Skeletal muscle tissue (tissue), 4 donors: ENCODE data around the gene NANOG. TPM values are rescaled to one million over a fixed set of nuclear protein-coding genes. Genes with fewer than 3 reads are reported as not detected.
"Not testable (repeated sequence)": the region's sequence is repeated elsewhere in the genome, so short reads cannot be mapped to it uniquely, and the experiment has no call there.

Source experiments
- H3K27ac ChIP-seq: one replicate; pipeline ENCODE4 v1.7.0; 2013; ENCODE audit warnings: mild to moderate bottlenecking, low read depth, low read length, inconsistent platforms
- H3K27me3 ChIP-seq, 3 donors: one replicate each; pipeline ENCODE4 v1.7.0; 2013; ENCODE audit warnings: low read length in 3 of 3; ENCODE audit not compliant: control insufficient read depth in 3 of 3, insufficient read depth in 3 of 3
- H3K36me3 ChIP-seq, 3 donors: one replicate each; pipeline ENCODE4 v1.7.0; 2013; ENCODE audit warnings: low read length in 3 of 3; ENCODE audit not compliant: control insufficient read depth in 3 of 3, insufficient read depth in 3 of 3
- H3K4me1 ChIP-seq, 3 donors: one replicate each; pipeline ENCODE4 v1.7.0; 2013; ENCODE audit warnings: low read length in 3 of 3, mild to moderate bottlenecking in 3 of 3; ENCODE audit not compliant: control insufficient read depth in 3 of 3, insufficient read depth in 3 of 3
- H3K4me3 ChIP-seq, 3 donors: one replicate each; pipeline ENCODE4 v1.7.0; 2013; ENCODE audit warnings: low read length in 3 of 3
- H3K9ac ChIP-seq, 3 donors: one replicate each; pipeline ENCODE4 v1.7.0; 2013; ENCODE audit warnings: low read length in 3 of 3, mild to moderate bottlenecking in 3 of 3, moderate library complexity in 2 of 3, low read depth in 1 of 3
- H3K9me3 ChIP-seq, 3 donors: one replicate each; pipeline ENCODE4 v1.7.0; 2013; ENCODE audit warnings: low read length in 3 of 3; ENCODE audit not compliant: control insufficient read depth in 3 of 3
- total RNA-seq: library from RNA; depleted of rRNA; stranded (reverse); fragments of >200 nt; gene quantifications from one replicate; pipeline ENCODE4 v1.2.3, GENCODE V29; 2014
- donor health status: Osteomylitis.

The NANOG gene
- total RNA-seq, 1 donor from 2014 or later, result 0.52 TPM

DNA sequence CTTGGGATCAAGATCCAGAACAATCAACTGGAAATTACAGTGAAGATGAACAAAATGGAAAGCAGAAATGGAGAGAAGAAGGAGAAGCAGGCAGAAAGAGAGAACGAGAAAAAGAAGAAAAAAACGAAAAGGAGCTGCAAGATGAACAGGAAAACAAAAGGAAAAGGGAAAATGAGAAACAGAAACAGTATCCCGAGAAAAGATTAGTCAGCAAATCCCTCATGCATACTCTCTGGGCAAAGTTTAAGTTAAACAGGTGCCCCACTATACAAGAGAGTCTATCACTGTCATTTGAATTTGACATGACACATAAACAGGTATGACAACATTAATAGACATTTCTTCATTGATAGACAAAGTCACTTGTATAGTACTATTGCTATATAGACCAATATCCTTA is 19.2 kb upstream of the NANOG start:
- Histone ChIP-seq H3K36me3 (no peaks in the 10 kb centered on the region), H3K4me3 (no peak overlapping the region)

DNA sequence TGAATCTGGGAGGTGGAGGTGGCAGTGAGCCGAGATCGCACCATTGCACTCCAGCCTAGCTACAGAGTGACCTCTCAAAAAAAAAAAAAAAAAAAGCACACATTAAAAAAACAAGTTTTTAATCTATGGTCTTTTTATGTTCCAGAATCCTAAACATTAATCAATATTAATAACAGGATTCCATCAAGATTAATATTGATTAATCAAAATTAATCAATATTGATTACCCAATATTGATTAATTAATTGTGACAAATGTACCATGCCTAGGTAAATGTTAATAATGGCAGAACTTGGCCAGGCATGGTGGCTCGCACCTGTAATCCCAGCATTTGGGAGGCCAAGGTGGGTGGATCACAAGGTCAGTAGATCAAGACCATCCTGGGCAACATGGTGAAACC is 7.9 kb upstream of the NANOG start:
- Histone ChIP-seq H3K27me3 (no peaks in the 10 kb centered on the region), H3K9ac (no peak overlapping the region), H3K27ac (no peak overlapping the region), H3K4me1 (no peaks in the 10 kb centered on the region), H3K36me3 (no peaks in the 10 kb centered on the region), H3K4me3 (no peak overlapping the region), H3K9me3 (no peaks in the 10 kb centered on the region)

More for the DNA sequence above, 19.2 kb upstream of the NANOG start:
- Histone ChIP-seq H3K9ac (no peak overlapping the region), H3K27ac (no peak overlapping the region), H3K4me1 (no peaks in the 10 kb centered on the region), H3K9me3 (no peaks in the 10 kb centered on the region), H3K27me3 (no peaks in the 10 kb centered on the region)

DNA sequence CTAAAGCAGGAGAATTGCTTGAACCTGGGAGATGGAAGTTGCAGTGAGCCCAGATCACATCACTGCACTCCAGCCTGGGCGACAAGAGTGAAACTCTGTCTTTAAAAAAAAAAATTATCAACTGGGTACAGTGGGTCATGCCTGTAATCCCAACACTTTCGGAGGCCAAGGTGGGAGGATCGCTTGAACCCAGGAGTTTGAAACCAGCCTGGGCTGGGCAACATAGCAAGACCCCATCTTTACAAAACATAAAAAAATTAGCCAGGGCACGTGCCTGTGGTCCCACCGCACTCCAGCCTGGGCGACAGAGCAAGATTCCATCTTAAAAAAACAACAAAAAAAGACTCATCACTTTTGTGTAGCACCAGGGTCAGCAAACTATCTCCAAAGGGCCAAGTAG is 7.1 kb upstream of the NANOG start:
- no peaks in the 10 kb centered on the region for H3K4me1 ChIP-seq
- H3K27ac ChIP-seq, result no peak overlapping the region
- H3K9ac ChIP-seq, result no peak overlapping the region
- H3K36me3 ChIP-seq, result no peaks in the 10 kb centered on the region
- H3K27me3 ChIP-seq, result no peaks in the 10 kb centered on the region
- H3K9me3 ChIP-seq, result no peaks in the 10 kb centered on the region
- no peak overlapping the region for H3K4me3 ChIP-seq

- not testable (repeated sequence) for H3K27ac ChIP-seq, H3K36me3 ChIP-seq, H3K9me3 ChIP-seq, H3K27me3 ChIP-seq, H3K4me3 ChIP-seq, H3K4me1 ChIP-seq, H3K9ac ChIP-seq
These were observed 5.8 kb upstream of the NANOG start for GRCh38 chr12:7783433-7783832.

DNA sequence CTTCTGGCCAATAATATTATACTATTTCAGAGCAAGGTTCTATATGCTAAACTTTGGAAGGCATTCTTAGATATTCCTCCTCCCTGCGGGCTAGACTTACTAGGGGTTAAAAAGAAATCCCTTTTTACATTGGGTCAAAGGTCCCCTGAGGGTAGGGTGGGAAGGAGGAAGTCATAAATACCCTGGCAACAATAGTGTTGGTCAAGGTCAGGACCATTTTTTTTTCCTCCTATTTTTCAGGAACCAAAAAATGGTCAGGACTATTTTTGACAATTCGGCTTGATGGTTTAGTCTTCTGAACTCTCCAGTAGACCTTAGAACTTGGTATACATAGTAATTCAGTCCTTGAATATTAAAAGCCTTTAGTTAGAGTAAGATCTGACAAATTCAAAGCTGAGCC is 4.5 kb upstream of the NANOG start:
- no peaks in the 10 kb centered on the region for H3K36me3 ChIP-seq
- H3K9me3 ChIP-seq, result no peaks in the 10 kb centered on the region
- H3K27ac ChIP-seq, result no peak overlapping the region
- H3K27me3 ChIP-seq, result peaks cover 0 to 4% (median 2%) of the 10 kb centered on the region in 3 donors
- H3K9ac ChIP-seq, result no peak overlapping the region
- no peak overlapping the region for H3K4me3 ChIP-seq
- H3K4me1 ChIP-seq, result no peaks in the 10 kb centered on the region

DNA sequence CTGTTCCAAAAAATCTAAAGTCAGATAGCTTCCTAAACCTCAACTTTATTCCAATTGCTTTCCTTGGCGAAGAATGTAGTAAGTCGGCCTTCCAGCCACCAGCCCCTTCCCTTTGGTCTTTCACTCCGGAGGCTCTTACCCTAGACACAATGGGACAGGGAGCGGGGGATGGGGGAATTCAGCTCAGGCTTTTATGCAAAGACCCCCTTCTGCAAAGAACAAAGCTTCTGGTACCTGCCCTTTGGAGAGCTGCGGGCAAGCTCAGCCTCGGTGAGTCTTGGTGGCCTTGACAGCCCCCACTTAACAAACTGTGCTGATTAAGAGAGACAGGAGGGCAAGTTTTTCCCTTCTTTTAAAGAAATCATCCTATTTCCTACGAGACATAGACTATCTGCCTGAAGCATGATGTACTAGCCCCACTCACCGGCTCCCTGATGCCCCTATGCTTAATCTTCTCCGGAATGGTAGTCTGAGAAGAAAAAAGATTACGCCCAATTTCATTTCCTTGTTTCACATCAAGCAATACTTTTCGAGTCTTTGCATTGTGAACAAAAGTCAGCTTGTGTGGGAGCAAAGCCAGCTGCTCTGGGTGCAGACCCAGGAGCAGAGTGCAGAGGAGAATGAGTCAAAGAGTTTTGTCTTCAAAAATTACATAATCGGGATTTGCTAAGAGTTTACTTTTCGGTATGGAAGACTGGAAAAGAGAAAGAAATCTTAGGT is 1.5 kb upstream of the NANOG start:
- no peak overlapping the region for H3K9ac ChIP-seq

GRCh38 chr12:7788294-7788660 is 925 bp upstream of the NANOG start:
- H3K9ac ChIP-seq, result no peak overlapping the region
- no peaks in the 10 kb centered on the region for H3K36me3 ChIP-seq
- H3K4me1 ChIP-seq, result no peaks in the 10 kb centered on the region
- H3K9me3 ChIP-seq, result no peaks in the 10 kb centered on the region
- H3K4me3 ChIP-seq, result no peak overlapping the region
- no peak overlapping the region for H3K27ac ChIP-seq
- peaks cover 0 to 8% (median 2%) of the 10 kb centered on the region in 3 donors for H3K27me3 ChIP-seq

More for the DNA sequence above, 1.5 kb upstream of the NANOG start:
- H3K27ac ChIP-seq, result no peak overlapping the region
- no peak overlapping the region for H3K4me3 ChIP-seq
- no peaks in the 10 kb centered on the region for H3K36me3 ChIP-seq
- H3K4me1 ChIP-seq, result no peaks in the 10 kb centered on the region
- H3K27me3 ChIP-seq, result peaks cover 0 to 8% (median 2%) of the 10 kb centered on the region in 3 donors
- no peaks in the 10 kb centered on the region for H3K9me3 ChIP-seq

GRCh38 chr12:7793211-7793610 is 4.0 kb downstream of the NANOG start:
- no peak overlapping the region for H3K4me3 ChIP-seq
- no peak overlapping the region for H3K9ac ChIP-seq
- H3K9me3 ChIP-seq, result no peaks in the 10 kb centered on the region
- no peaks in the 10 kb centered on the region for H3K36me3 ChIP-seq
- peaks cover 0 to 3% (median 0%) of the 10 kb centered on the region in 3 donors for H3K27me3 ChIP-seq
- no peak overlapping the region for H3K27ac ChIP-seq
- no peaks in the 10 kb centered on the region for H3K4me1 ChIP-seq

DNA sequence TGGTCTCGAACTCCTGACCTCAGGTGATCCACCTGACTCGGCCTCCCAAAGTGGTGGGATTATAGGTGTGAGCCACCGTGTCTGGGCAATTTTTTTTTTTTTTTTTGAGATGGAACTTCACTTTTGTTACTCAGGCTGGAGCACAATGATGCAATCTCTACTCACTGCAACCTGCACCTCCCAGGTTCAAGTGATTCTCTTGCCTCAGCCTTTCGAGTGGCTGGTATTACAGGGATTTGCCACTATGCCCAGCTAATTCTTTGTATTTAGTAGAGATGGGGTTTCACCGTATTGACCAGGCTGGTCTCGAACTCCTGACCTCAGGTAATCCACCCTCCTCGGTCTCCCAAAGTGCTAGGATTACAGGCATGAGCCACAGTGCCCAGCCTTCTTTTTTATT is 8.1 kb downstream of the NANOG start:
- H3K27me3 ChIP-seq, H3K27ac ChIP-seq, H3K9ac ChIP-seq, H3K9me3 ChIP-seq, H3K4me1 ChIP-seq, H3K36me3 ChIP-seq, H3K4me3 ChIP-seq: not testable (repeated sequence)

DNA sequence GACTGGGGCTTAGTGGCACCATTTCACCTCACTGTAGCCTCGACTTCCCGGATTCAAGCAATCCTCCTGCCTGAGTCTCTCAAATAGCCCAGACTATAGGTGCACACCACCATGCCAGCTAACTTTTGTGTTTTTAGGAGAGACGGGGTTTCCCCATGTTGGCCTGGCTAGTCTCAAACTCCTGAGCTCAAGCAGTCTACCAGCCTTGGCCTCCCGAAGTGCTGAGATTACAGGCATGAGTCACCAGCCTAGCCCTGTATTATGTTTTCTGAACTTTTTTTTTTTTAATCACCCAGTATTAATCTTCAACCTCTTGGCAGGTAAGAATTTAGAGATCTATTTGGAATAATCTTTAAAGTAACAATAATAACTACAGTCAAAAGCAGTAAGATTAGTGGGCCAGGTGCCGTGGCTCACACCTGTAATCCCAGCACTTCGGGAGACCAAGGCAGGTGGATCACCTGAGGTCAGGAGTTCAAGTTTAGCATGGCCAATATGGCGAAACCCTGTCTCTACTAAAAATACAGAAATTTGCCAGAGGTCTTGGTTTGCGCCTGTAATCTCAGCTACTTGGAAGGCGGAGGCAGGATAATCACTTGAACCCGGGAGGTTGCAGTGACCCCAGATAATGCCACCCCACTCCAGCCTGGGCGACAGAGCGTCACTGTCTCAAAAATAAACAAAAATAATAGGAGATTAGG is 8.6 kb downstream of the NANOG start:
- no peak overlapping the region for H3K4me3 ChIP-seq
- no peak overlapping the region for H3K9ac ChIP-seq
- H3K9me3 ChIP-seq, result no peaks in the 10 kb centered on the region
- H3K27me3 ChIP-seq, result no peaks in the 10 kb centered on the region
- H3K27ac ChIP-seq, result no peak overlapping the region
- no peaks in the 10 kb centered on the region for H3K36me3 ChIP-seq
- H3K4me1 ChIP-seq, result no peaks in the 10 kb centered on the region
